ENCODE results near the gene PRXL2C.

- TF ChIP-seq POLR2AphosphoS5 (IDR thresholded peaks at IDR 0.05; ENCODE audit: low read depth, low read length) = no peak
- TF ChIP-seq POLR2A (IDR thresholded peaks at IDR 0.05; ENCODE audit: low read depth, low read length) = no peak
- TF ChIP-seq TAF1 (IDR thresholded peaks at IDR 0.05; ENCODE audit: borderline replicate concordance, low read depth, low read length) = no peak
Measured at GRCh38 chr9:96612105-96612965, 42.8 kb downstream of the PRXL2C start.
